Smooth muscle cell (in vitro differentiated cells): Measurements from ENCODE around the gene STOML1. TPM values are rescaled to one million over a fixed set of nuclear protein-coding genes. Genes with fewer than 3 reads are reported as not detected.
A peak's percentile ranks its signal among the peaks of the same experiment; 100 is the strongest.
"Not testable (repeated sequence)": the region's sequence is repeated elsewhere in the genome, so short reads cannot be mapped to it uniquely, and the experiment has no call there.

Experiments used
- DNase-seq: peaks from one replicate; lab custom pipeline; 2025; ENCODE audit not compliant: unreplicated experiment; lab: John Stamatoyannopoulos, UW
- H2AFZ ChIP-seq: fragments of 200-600 bp; sonication (generic); 2 replicates; pipeline ENCODE4 v1.6.0; 2016; ENCODE audit warnings: antibody characterized with exemption, low read depth, mild to moderate bottlenecking
- H3F3A ChIP-seq: fragments of 200-600 bp; sonication (generic); 2 replicates; pipeline ENCODE4 v1.6.0; 2017; ENCODE audit warnings: antibody characterized with exemption, low read depth
- H3K27ac ChIP-seq: fragments of 200-600 bp; sonication (generic); 2 replicates; pipeline ENCODE4 v1.5.1; 2016; ENCODE audit warnings: low read depth, mild to moderate bottlenecking
- H3K27me3 ChIP-seq: fragments of 200-600 bp; sonication (generic); 2 replicates; pipeline ENCODE4 v1.6.1; 2016; ENCODE audit warnings: low read depth, mild to moderate bottlenecking
- H3K36me3 ChIP-seq: fragments of 200-600 bp; sonication (generic); 2 replicates; pipeline ENCODE4 v1.5.1; 2016; ENCODE audit warnings: low read depth
- H3K4me1 ChIP-seq: fragments of 200-600 bp; sonication (generic); 2 replicates; pipeline ENCODE4 v1.5.1; 2016; ENCODE audit warnings: low read depth
- H3K4me2 ChIP-seq: fragments of 200-600 bp; sonication (generic); 2 replicates; pipeline ENCODE4 v1.6.0; 2016; ENCODE audit warnings: mild to moderate bottlenecking
- H3K4me3 ChIP-seq: fragments of 200-600 bp; sonication (generic); 2 replicates; pipeline ENCODE4 v1.5.1; 2016; ENCODE audit warnings: mild to moderate bottlenecking
- H3K79me2 ChIP-seq: fragments of 200-600 bp; sonication (generic); 2 replicates; pipeline ENCODE4 v1.6.0; 2016; ENCODE audit warnings: low read depth, mild to moderate bottlenecking
- H3K9ac ChIP-seq: fragments of 200-600 bp; sonication (generic); 2 replicates; pipeline ENCODE4 v1.6.0; 2016; ENCODE audit warnings: low read depth
- H3K9me3 ChIP-seq: fragments of 200-600 bp; sonication (generic); replicated peaks from 2 replicates; pipeline ENCODE4 v1.5.1; 2016; ENCODE audit warnings: low read depth
- H4K20me1 ChIP-seq: fragments of 200-600 bp; sonication (generic); 2 replicates; pipeline ENCODE4 v1.6.0; 2016; ENCODE audit warnings: low read depth
- CTCF ChIP-seq: fragments of 200-600 bp; sonication (generic); IDR thresholded peaks from 2 replicates; pipeline ENCODE4 v1.5.1; 2017; ENCODE audit warnings: borderline replicate concordance, mild to moderate bottlenecking, antibody characterized with exemption; ENCODE audit not compliant: insufficient read depth, poor library complexity, severe bottlenecking
- WGBS: methylation state at CpG from one replicate; pipeline ENCODE4 v1.1.7; 2016; ENCODE audit warnings: low lambda C conversion rate; 5-methylcytosine and 5-hydroxymethylcytosine counted together
- polyA plus RNA-seq: library from polyadenylated mRNA; unstranded; fragments of >200 nt; fragmentation: Nextera tagmentation; extraction: Ambion mirVana; gene quantifications from 2 replicates; pipeline ENCODE4 v1.2.1, GENCODE V29; 2016
- total RNA-seq: library from RNA; depleted of rRNA; stranded (reverse); fragments of >200 nt; gene quantifications from 2 replicates; pipeline ENCODE4 v1.2.3, GENCODE V29; 2014

Gene STOML1
- total and polyA plus RNA-seq, 2 experiments from 2014 or later, result 12.4 to 27.5 TPM

GRCh38 chr15:73982222-73982962 lies 9.7 kb downstream of the STOML1 start:
- 23% methylated on average over 8 of the region's 8 CpGs for WGBS
- H3K4me3 ChIP-seq, result no peak overlapping the region
- H4K20me1 ChIP-seq, result no peaks in the 10 kb centered on the region
- H3K9me3 ChIP-seq, result no peaks in the 10 kb centered on the region
- no peaks in the 10 kb centered on the region for H3K4me1 ChIP-seq
- H3K9ac ChIP-seq, result peak overlapping the region; percentile 42
- H3F3A ChIP-seq, result peaks cover 3% of the 10 kb centered on the region
- H3K36me3 ChIP-seq, result no peaks in the 10 kb centered on the region
- no peaks in the 10 kb centered on the region for H3K79me2 ChIP-seq
- no peak for TF ChIP-seq CTCF
- DNase-seq, result peak; percentile 67
- H3K27me3 ChIP-seq, result no peaks in the 10 kb centered on the region
- H3K27ac ChIP-seq, result peak overlapping the region; percentile 86
- H2AFZ ChIP-seq, result no peak overlapping the region
- H3K4me2 ChIP-seq, result peak overlapping the region; percentile 81

GRCh38 chr15:73981761-73982221 lies 10.3 kb downstream of the STOML1 start:
- H4K20me1 ChIP-seq, result no peaks in the 10 kb centered on the region
- 71% methylated on average over 5 of the region's 5 CpGs for WGBS
- peak overlapping the region; percentile 81 for H3K4me2 ChIP-seq
- H3K4me1 ChIP-seq, result no peaks in the 10 kb centered on the region
- no peaks in the 10 kb centered on the region for H3K79me2 ChIP-seq
- H3K9ac ChIP-seq, result peak overlapping the region; percentile 42
- peak overlapping the region; percentile 86 for H3K27ac ChIP-seq
- H3F3A ChIP-seq, result peaks cover 3% of the 10 kb centered on the region
- no peak for DNase-seq
- H2AFZ ChIP-seq, result no peak overlapping the region
- H3K36me3 ChIP-seq, result no peaks in the 10 kb centered on the region
- TF ChIP-seq CTCF, result no peak
- no peaks in the 10 kb centered on the region for H3K27me3 ChIP-seq
- H3K4me3 ChIP-seq, result no peak overlapping the region
- no peaks in the 10 kb centered on the region for H3K9me3 ChIP-seq

GRCh38 chr15:73979636-73980035 lies 12.5 kb downstream of the STOML1 start:
- Histone ChIP-seq H3K4me1 (no peaks in the 10 kb centered on the region), H3K36me3 (no peaks in the 10 kb centered on the region), H3K27ac (no peak overlapping the region), H3K4me3 (no peak overlapping the region), H4K20me1 (no peaks in the 10 kb centered on the region), H3F3A (peaks cover 3% of the 10 kb centered on the region), H2AFZ (no peak overlapping the region), H3K79me2 (no peaks in the 10 kb centered on the region), H3K9me3 (no peaks in the 10 kb centered on the region), H3K4me2 (no peak overlapping the region), H3K9ac (no peak overlapping the region), H3K27me3 (no peaks in the 10 kb centered on the region)
- 8% methylated on average over 1 of the region's 1 CpG for WGBS
- TF ChIP-seq CTCF, result no peak
- DNase-seq, result no peak

GRCh38 chr15:73978896-73979295 lies 13.2 kb downstream of the STOML1 start:
- H3K4me1 ChIP-seq, result no peaks in the 10 kb centered on the region
- no peaks in the 10 kb centered on the region for H4K20me1 ChIP-seq
- H3K4me2 ChIP-seq, result no peak overlapping the region
- no peak overlapping the region for H3K9ac ChIP-seq
- H3K27me3 ChIP-seq, result no peaks in the 10 kb centered on the region
- no peaks in the 10 kb centered on the region for H3K79me2 ChIP-seq
- H2AFZ ChIP-seq, result no peak overlapping the region
- no peak for DNase-seq
- H3K36me3 ChIP-seq, result no peaks in the 10 kb centered on the region
- no peak overlapping the region for H3K27ac ChIP-seq
- H3K9me3 ChIP-seq, result no peaks in the 10 kb centered on the region
- WGBS, result 95% methylated on average over 3 of the region's 3 CpGs
- H3F3A ChIP-seq, result peaks cover 3% of the 10 kb centered on the region
- no peak for TF ChIP-seq CTCF
- no peak overlapping the region for H3K4me3 ChIP-seq

GRCh38 chr15:73975440-73976125 lies 16.5 kb downstream of the STOML1 start:
- not testable (repeated sequence) for H3K27me3 ChIP-seq, H3K36me3 ChIP-seq, H3K4me1 ChIP-seq, H3K27ac ChIP-seq, H3K4me3 ChIP-seq, H3K9me3 ChIP-seq, DNase-seq, H2AFZ ChIP-seq, H3K9ac ChIP-seq, H3K79me2 ChIP-seq, H3F3A ChIP-seq, H4K20me1 ChIP-seq
- WGBS, result 78% methylated on average over 18 of the region's 18 CpGs
- peak overlapping the region; percentile 13 for H3K4me2 ChIP-seq
